Measurements from ENCODE around the gene YIPF2. TPM values are rescaled to one million over a fixed set of nuclear protein-coding genes. Genes with fewer than 3 reads are reported as not detected.

The YIPF2 gene
- total RNA-seq, 1 donor from 2014 or later, result 47.2 TPM

GRCh38 chr19:10915130-10916091 lies 13.0 kb downstream of the YIPF2 start:
- peak overlapping the region; percentile 59 for H3K4me3 Mint-ChIP-seq (ENCODE audit: unreplicated experiment)
- H3K27ac Mint-ChIP-seq (ENCODE audit: unreplicated experiment), result peak overlapping the region; percentile 80
- peaks cover 11% of the 10 kb centered on the region for H3K4me1 Mint-ChIP-seq (ENCODE audit: low read depth, unreplicated experiment)
- peaks cover 10% of the 10 kb centered on the region for H3K9me3 Mint-ChIP-seq (ENCODE audit: unreplicated experiment)
- H3K27me3 Mint-ChIP-seq (ENCODE audit: unreplicated experiment), result peaks cover 3% of the 10 kb centered on the region
- H3K36me3 Mint-ChIP-seq (ENCODE audit: unreplicated experiment), result no peaks in the 10 kb centered on the region
- TF ChIP-seq CTCF (IDR thresholded peaks at IDR 0.05; ENCODE audit: partially characterized antibody, unreplicated experiment), result no peak
- peak; percentile 66 for DNase-seq

- Mint-ChIP-seq H3K4me3 (ENCODE audit: unreplicated experiment) (no peak overlapping the region), H3K27ac (ENCODE audit: unreplicated experiment) (peak overlapping the region; percentile 83), H3K36me3 (ENCODE audit: unreplicated experiment) (no peaks in the 10 kb centered on the region), H3K9me3 (ENCODE audit: unreplicated experiment) (peaks cover 8% of the 10 kb centered on the region), H3K4me1 (ENCODE audit: low read depth, unreplicated experiment) (peaks cover 9% of the 10 kb centered on the region), H3K27me3 (ENCODE audit: unreplicated experiment) (peaks cover 5% of the 10 kb centered on the region)
- no peak for TF ChIP-seq CTCF (IDR thresholded peaks at IDR 0.05; ENCODE audit: partially characterized antibody, unreplicated experiment)
- no peak for DNase-seq
These were observed 14.6 kb downstream of the YIPF2 start for GRCh38 chr19:10913716-10914340.

- H3K4me1 Mint-ChIP-seq (ENCODE audit: low read depth, unreplicated experiment), result peaks cover 9% of the 10 kb centered on the region
- no peak for DNase-seq
- H3K36me3 Mint-ChIP-seq (ENCODE audit: unreplicated experiment), result no peaks in the 10 kb centered on the region
- no peak overlapping the region for H3K4me3 Mint-ChIP-seq (ENCODE audit: unreplicated experiment)
- peaks cover 5% of the 10 kb centered on the region for H3K27me3 Mint-ChIP-seq (ENCODE audit: unreplicated experiment)
- TF ChIP-seq CTCF (IDR thresholded peaks at IDR 0.05; ENCODE audit: partially characterized antibody, unreplicated experiment), result no peak
- H3K9me3 Mint-ChIP-seq (ENCODE audit: unreplicated experiment), result peaks cover 7% of the 10 kb centered on the region
- peak overlapping the region; percentile 55 for H3K27ac Mint-ChIP-seq (ENCODE audit: unreplicated experiment)
These were observed 15.8 kb downstream of the YIPF2 start for GRCh38 chr19:10912619-10913018.

DNA sequence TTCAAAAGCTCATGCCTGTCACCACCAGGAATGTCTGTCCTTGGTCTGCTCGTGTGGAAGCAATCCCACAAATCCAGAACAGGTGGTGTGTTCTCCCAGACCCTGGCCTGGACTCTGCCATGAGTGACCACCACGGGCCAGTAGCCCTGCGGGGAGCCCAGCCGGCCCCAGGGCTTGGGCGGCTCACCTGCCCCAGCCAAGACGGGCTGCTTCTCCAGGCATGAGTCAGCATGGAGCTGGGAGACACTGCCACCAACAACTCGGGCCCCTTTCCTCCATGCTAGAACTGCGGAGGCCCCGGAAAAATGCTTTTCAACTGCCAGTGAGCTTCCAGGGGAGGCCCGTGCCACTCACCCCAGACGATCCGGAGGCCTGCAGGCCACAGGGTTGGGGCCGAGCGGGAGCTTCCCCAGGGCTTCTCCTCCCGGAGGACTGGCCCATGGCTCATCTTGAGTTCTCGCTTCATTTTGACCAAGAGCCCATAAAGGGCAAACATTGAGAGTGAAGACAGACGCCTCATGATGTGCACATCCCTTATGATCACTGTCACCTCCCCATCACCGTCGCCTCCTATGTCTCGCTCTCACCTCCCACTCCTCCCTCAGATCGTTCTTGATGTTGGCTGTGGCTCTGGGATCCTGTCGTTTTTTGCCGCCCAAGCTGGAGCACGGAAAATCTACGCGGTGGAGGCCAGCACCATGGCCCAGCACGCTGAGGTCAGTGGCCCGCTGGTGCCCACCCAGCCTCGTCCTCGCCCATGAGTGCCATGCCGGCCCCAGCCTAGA lies 16.7 kb downstream of the YIPF2 start:
- no peak overlapping the region for H3K27ac Mint-ChIP-seq (ENCODE audit: unreplicated experiment)

More for the DNA sequence above, 16.7 kb downstream of the YIPF2 start:
- no peak for TF ChIP-seq CTCF (IDR thresholded peaks at IDR 0.05; ENCODE audit: partially characterized antibody, unreplicated experiment)
- Mint-ChIP-seq H3K27me3 (ENCODE audit: unreplicated experiment) (peaks cover 5% of the 10 kb centered on the region), H3K4me1 (ENCODE audit: low read depth, unreplicated experiment) (peaks cover 9% of the 10 kb centered on the region), H3K9me3 (ENCODE audit: unreplicated experiment) (peaks cover 4% of the 10 kb centered on the region), H3K4me3 (ENCODE audit: unreplicated experiment) (no peak overlapping the region), H3K36me3 (ENCODE audit: unreplicated experiment) (no peaks in the 10 kb centered on the region)
- no peak for DNase-seq
